A549 (cell line): ENCODE measurements around the gene CAB39. TPM values are rescaled to one million over a fixed set of nuclear protein-coding genes. Genes with fewer than 3 reads are reported as not detected.

Source experiments
- ATAC-seq, 2 experiments: fragments of 200-7000 bp in 1 of 2; fragments of >200 bp in 1 of 2; cut with Nextera tagmentation in 1 of 2; cut with Tn5 transposase in 1 of 2; 3 replicates each; pipeline versions ENCODE4 v1.8.0 to v1.9.1; 2018 to 2020; ENCODE audit warnings: mild to moderate bottlenecking in 1 of 2, moderate library complexity in 1 of 2
- CTCF ChIA-PET: fragments of 300-600 bp; sonication (Branson Sonifier 250); formaldehyde crosslinking; extraction: SDS; loops from one replicate; lab custom pipeline; 2021; ENCODE audit warnings: antibody characterized with exemption, inconsistent platforms; lab: Yijun Ruan, JAX
- POLR2A ChIA-PET: fragments of 350-600 bp; formaldehyde crosslinking; extraction: SDS; loops from one replicate; lab custom pipeline; 2021; ENCODE audit warnings: antibody characterized with exemption, inconsistent platforms; lab: Yijun Ruan, JAX
- DNase-seq, 2 experiments: peaks; one replicate each; pipeline versions ENCODE4 v3.0.0 to v3.0.0-alpha.2; 2011 to 2016; ENCODE audit warnings: low read depth in 1 of 2, low spot score in 1 of 2
- FAIRE-seq: peaks from 2 replicates; lab custom pipeline; 2011; peaks lifted over from hg19 to GRCh38; lab: Jason Lieb, UNC
- H3K27ac ChIP-seq, 2 experiments: fragments of >200 bp; sonication (Bioruptor Twin); formaldehyde crosslinking; 3 replicates each; pipeline ENCODE4 v1.5.1; 2016 to 2017
- H3K4me1 ChIP-seq: fragments of >200 bp; sonication (Bioruptor Twin); formaldehyde crosslinking; 3 replicates; pipeline ENCODE4 v1.6.1; 2016
- H3K4me2 ChIP-seq: fragments of >200 bp; sonication (Bioruptor Twin); formaldehyde crosslinking; 3 replicates; pipeline ENCODE4 v1.6.1; 2016
- H3K4me3 ChIP-seq: fragments of >200 bp; sonication (Bioruptor Twin); formaldehyde crosslinking; 3 replicates; pipeline ENCODE4 v1.5.1; 2016
- H3K9me3 ChIP-seq: fragments of >200 bp; sonication (Bioruptor Twin); formaldehyde crosslinking; 3 replicates; pipeline ENCODE4 v1.6.1; 2016
- BHLHE40 ChIP-seq: IDR thresholded peaks from 2 replicates; pipeline ENCODE4 v1.6.1; 2012; ENCODE audit warnings: low read depth, low read length, inconsistent platforms
- CBX8 ChIP-seq: fragments of 200-600 bp; sonication (generic); IDR thresholded peaks from 2 replicates; pipeline ENCODE4 v1.6.1; 2016
- CHD2 ChIP-seq: fragments of 150-350 bp; IDR thresholded peaks from 2 replicates; pipeline ENCODE4 v1.6.1; 2014; ENCODE audit warnings: low read length; ENCODE audit not compliant: partially characterized antibody
- EHMT2 ChIP-seq: fragments of 200-600 bp; sonication (generic); IDR thresholded peaks from 2 replicates; pipeline ENCODE4 v1.6.1; 2016; ENCODE audit warnings: antibody characterized with exemption, low read depth, mild to moderate bottlenecking, moderate library complexity
- FOXS1 ChIP-seq: fragments of 250-450 bp; sonication (Bioruptor Pico); IDR thresholded peaks from 2 replicates; pipeline ENCODE4 v1.5.0; 2020; ENCODE audit warnings: mild to moderate bottlenecking, moderate library complexity
- GATA3 ChIP-seq: IDR thresholded peaks from 2 replicates; pipeline ENCODE4 v1.6.1; 2012; ENCODE audit warnings: borderline replicate concordance
- HDAC2 ChIP-seq: fragments of 200-600 bp; sonication (generic); IDR thresholded peaks from 2 replicates; pipeline ENCODE4 v1.6.1; 2016
- HEYL ChIP-seq: fragments of 250-450 bp; sonication (Bioruptor Pico); IDR thresholded peaks from 2 replicates; pipeline ENCODE4 v1.8.0; 2021; ENCODE audit warnings: mild to moderate bottlenecking, moderate library complexity
- HOXB13 ChIP-seq: fragments of 250-450 bp; sonication (Bioruptor Pico); IDR thresholded peaks from 2 replicates; pipeline ENCODE4 v1.5.0; 2020; ENCODE audit warnings: low read depth, mild to moderate bottlenecking, moderate library complexity
- JUN ChIP-seq, 2 experiments: fragments of >200 bp; sonication (Bioruptor Twin); formaldehyde crosslinking; IDR thresholded peaks; 2 replicates in 1 of 2; 3 replicates in 1 of 2; pipeline ENCODE4 v1.6.1; 2016 to 2017
- JUNB ChIP-seq: fragments of >200 bp; sonication (Bioruptor Twin); formaldehyde crosslinking; IDR thresholded peaks from 2 replicates; pipeline ENCODE4 v1.6.1; 2016
- KDM1A ChIP-seq: fragments of 200-600 bp; sonication (generic); IDR thresholded peaks from 2 replicates; pipeline ENCODE4 v1.6.1; 2016; ENCODE audit warnings: low read depth, mild to moderate bottlenecking
- KDM5A ChIP-seq: fragments of 200-600 bp; sonication (generic); IDR thresholded peaks from 2 replicates; pipeline ENCODE4 v1.6.1; 2016; ENCODE audit warnings: antibody characterized with exemption, mild to moderate bottlenecking
- MAZ ChIP-seq: fragments of 150-350 bp; IDR thresholded peaks from 2 replicates; pipeline ENCODE4 v1.6.1; 2014; ENCODE audit warnings: antibody characterized with exemption, low read depth, low read length, borderline replicate concordance
- NFE2L2 ChIP-seq: fragments of 150-350 bp; conservative IDR thresholded peaks from 2 replicates; pipeline ENCODE4 v1.6.1; 2014; ENCODE audit warnings: low read length
- NPAS2 ChIP-seq: fragments of 250-450 bp; sonication (Bioruptor Pico); IDR thresholded peaks from 2 replicates; pipeline ENCODE4 v1.8.0; 2022; ENCODE audit warnings: mild to moderate bottlenecking, moderate library complexity, borderline replicate concordance
- POLR2A ChIP-seq: IDR thresholded peaks from 2 replicates; pipeline ENCODE4 v1.6.1; 2012; ENCODE audit warnings: mild to moderate bottlenecking, low read length
- POLR2AphosphoS2 ChIP-seq: conservative IDR thresholded peaks from 2 replicates; pipeline ENCODE4 v1.6.1; 2012; ENCODE audit warnings: low read length, improper control_type of control experiment, inconsistent platforms
- RNF2 ChIP-seq: fragments of 200-600 bp; sonication (generic); IDR thresholded peaks from 2 replicates; pipeline ENCODE4 v1.6.1; 2016; ENCODE audit warnings: low read depth, mild to moderate bottlenecking, antibody characterized with exemption, moderate library complexity, borderline replicate concordance
- SMC3 ChIP-seq: fragments of >200 bp; sonication (Bioruptor Twin); formaldehyde crosslinking; IDR thresholded peaks from 3 replicates; pipeline ENCODE4 v1.6.1; 2018; ENCODE audit warnings: inconsistent platforms
- SREBF2 ChIP-seq: fragments of 450-650 bp; IDR thresholded peaks from 2 replicates; pipeline ENCODE4 v1.6.1; 2014; ENCODE audit warnings: mild to moderate bottlenecking, moderate library complexity
- TFCP2L1 ChIP-seq: fragments of 250-450 bp; sonication (Bioruptor Pico); IDR thresholded peaks from 2 replicates; pipeline ENCODE4 v1.5.0; 2021; ENCODE audit warnings: mild to moderate bottlenecking
- USF2 ChIP-seq: fragments of 450-650 bp; IDR thresholded peaks from 2 replicates; pipeline ENCODE4 v1.6.1; 2014; ENCODE audit warnings: antibody characterized with exemption
- ZC3H11A ChIP-seq: fragments of 450-650 bp; IDR thresholded peaks from 2 replicates; pipeline ENCODE4 v1.6.1; 2014; ENCODE audit warnings: antibody characterized with exemption, mild to moderate bottlenecking
- ZNF302 ChIP-seq: fragments of 250-450 bp; sonication (Bioruptor Pico); IDR thresholded peaks from 2 replicates; pipeline ENCODE4 v1.9.0; 2021; ENCODE audit warnings: inconsistent platforms, mild to moderate bottlenecking, moderate library complexity
- WGBS: methylation state at CpG from one replicate; pipeline ENCODE4 v1.1.6; 2017; ENCODE audit errors: missing lambda C conversion rate; 5-methylcytosine and 5-hydroxymethylcytosine counted together
- polyA plus RNA-seq, 4 experiments: library from polyadenylated mRNA; depleted of rRNA in 3 of 4; stranded (reverse); fragments of >200 nt; fragmentation: RNase III in 1 of 4; extraction: RNeasy Plus Mini Kit Qiagen cat#74134 plus additional on column Dnase treatment in 1 of 4; gene quantifications; 2 replicates in 3 of 4; 3 replicates in 1 of 4; pipeline ENCODE4 v1.2.3, GENCODE V29; 2011 to 2017
- TF ChIP-seq, protein P1 (sequence below): fragments of 200-600 bp; sonication (generic); IDR thresholded peaks from 2 replicates; pipeline ENCODE4 v1.6.1; 2016; ENCODE audit warnings: antibody characterized with exemption, mild to moderate bottlenecking, moderate library complexity
- TF ChIP-seq, protein P2 (sequence below): fragments of 250-450 bp; sonication (Bioruptor Pico); IDR thresholded peaks from 2 replicates; pipeline ENCODE4 v1.5.0; 2021; ENCODE audit warnings: mild to moderate bottlenecking, moderate library complexity, borderline replicate concordance
- TF ChIP-seq, protein P3 (sequence below): fragments of >200 bp; sonication (Bioruptor Twin); formaldehyde crosslinking; IDR thresholded peaks from 3 replicates; pipeline ENCODE4 v1.6.1; 2016
- TF ChIP-seq, protein P4 (sequence below): IDR thresholded peaks from 2 replicates; pipeline ENCODE4 v1.6.1; 2012

Gene CAB39
- polyA plus RNA-seq, 2 of the 4 experiments (the other 2 are of a cell fraction): 28.4 to 54.2 TPM

DNA sequence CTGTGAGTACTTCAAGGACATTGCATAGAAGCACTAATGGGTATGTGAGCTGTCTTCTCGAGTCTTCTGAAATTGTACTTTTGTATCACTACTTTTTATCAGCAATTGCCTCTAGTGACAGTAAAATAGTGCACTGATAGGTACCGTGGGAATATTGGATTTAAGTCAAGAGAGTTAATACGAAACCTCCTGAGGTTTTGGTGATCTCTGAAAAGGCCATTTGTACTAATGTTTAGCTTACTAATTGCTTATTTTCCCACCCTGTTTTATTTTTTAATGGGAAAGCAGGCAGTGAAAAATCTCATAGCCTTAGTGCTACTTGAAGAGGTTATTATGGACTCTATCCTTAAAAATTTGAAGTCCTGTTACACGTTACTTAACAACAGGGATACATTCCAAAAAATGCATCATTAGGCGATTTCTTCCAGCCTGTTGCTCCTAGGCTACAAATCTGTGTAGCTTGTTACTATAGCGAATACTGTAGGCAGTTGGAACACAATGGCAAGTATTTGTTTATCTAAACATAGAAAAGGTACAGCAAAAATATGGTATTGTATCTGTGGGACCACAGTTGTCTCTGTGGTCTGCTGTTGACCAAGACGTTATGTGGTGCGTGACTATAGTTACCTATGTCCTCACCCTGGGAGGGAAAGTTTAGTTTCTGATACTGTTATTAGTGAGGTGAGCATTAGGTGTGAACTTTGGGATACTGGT, 65.9 kb downstream of the CAB39 start:
- TF ChIP-seq, protein P1, sequence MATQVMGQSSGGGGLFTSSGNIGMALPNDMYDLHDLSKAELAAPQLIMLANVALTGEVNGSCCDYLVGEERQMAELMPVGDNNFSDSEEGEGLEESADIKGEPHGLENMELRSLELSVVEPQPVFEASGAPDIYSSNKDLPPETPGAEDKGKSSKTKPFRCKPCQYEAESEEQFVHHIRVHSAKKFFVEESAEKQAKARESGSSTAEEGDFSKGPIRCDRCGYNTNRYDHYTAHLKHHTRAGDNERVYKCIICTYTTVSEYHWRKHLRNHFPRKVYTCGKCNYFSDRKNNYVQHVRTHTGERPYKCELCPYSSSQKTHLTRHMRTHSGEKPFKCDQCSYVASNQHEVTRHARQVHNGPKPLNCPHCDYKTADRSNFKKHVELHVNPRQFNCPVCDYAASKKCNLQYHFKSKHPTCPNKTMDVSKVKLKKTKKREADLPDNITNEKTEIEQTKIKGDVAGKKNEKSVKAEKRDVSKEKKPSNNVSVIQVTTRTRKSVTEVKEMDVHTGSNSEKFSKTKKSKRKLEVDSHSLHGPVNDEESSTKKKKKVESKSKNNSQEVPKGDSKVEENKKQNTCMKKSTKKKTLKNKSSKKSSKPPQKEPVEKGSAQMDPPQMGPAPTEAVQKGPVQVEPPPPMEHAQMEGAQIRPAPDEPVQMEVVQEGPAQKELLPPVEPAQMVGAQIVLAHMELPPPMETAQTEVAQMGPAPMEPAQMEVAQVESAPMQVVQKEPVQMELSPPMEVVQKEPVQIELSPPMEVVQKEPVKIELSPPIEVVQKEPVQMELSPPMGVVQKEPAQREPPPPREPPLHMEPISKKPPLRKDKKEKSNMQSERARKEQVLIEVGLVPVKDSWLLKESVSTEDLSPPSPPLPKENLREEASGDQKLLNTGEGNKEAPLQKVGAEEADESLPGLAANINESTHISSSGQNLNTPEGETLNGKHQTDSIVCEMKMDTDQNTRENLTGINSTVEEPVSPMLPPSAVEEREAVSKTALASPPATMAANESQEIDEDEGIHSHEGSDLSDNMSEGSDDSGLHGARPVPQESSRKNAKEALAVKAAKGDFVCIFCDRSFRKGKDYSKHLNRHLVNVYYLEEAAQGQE: no peak
- TF ChIP-seq KDM5A (no peak), KDM1A (no peak), NFE2L2 (no peak), JUNB (no peak), ZC3H11A (no peak), NPAS2 (CRISPR knock-in tag) (no peak), HDAC2 (no peak), SREBF2 (no peak), TFCP2L1 (no peak), SMC3 (no peak), JUN (IDR thresholded peaks at IDR 0.05) (no peak), HOXB13 (CRISPR knock-in tag) (no peak), FOXS1 (CRISPR knock-in tag) (no peak), MAZ (no peak), USF2 (no peak), POLR2AphosphoS2 (no peak)
- TF ChIP-seq, protein P2, sequence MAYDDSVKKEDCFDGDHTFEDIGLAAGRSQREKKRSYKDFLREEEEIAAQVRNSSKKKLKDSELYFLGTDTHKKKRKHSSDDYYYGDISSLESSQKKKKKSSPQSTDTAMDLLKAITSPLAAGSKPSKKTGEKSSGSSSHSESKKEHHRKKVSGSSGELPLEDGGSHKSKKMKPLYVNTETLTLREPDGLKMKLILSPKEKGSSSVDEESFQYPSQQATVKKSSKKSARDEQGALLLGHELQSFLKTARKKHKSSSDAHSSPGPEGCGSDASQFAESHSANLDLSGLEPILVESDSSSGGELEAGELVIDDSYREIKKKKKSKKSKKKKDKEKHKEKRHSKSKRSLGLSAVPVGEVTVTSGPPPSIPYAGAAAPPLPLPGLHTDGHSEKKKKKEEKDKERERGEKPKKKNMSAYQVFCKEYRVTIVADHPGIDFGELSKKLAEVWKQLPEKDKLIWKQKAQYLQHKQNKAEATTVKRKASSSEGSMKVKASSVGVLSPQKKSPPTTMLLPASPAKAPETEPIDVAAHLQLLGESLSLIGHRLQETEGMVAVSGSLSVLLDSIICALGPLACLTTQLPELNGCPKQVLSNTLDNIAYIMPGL (CRISPR knock-in tag): no peak
- TF ChIP-seq, protein P3, sequence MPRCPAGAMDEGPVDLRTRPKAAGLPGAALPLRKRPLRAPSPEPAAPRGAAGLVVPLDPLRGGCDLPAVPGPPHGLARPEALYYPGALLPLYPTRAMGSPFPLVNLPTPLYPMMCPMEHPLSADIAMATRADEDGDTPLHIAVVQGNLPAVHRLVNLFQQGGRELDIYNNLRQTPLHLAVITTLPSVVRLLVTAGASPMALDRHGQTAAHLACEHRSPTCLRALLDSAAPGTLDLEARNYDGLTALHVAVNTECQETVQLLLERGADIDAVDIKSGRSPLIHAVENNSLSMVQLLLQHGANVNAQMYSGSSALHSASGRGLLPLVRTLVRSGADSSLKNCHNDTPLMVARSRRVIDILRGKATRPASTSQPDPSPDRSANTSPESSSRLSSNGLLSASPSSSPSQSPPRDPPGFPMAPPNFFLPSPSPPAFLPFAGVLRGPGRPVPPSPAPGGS: no peak
- TF ChIP-seq, all 56 proteins: peak for 0
- Histone ChIP-seq H3K27ac (no peak overlapping the region), H3K4me2 (no peak overlapping the region), H3K4me3 (no peak overlapping the region), H3K4me1 (peaks cover 23% of the 10 kb centered on the region), H3K9me3 (no peaks in the 10 kb centered on the region)
- DNase-seq (no peak), FAIRE-seq (no peak), ATAC-seq (no peak)
- ChIA-PET POLR2A (no interaction called here), CTCF (interaction anchor here (1.2 kb wide), 1 partner anchor 20 kb away, joined by 4 read pairs; no protein-coding TSS in a partner anchor)
- 93% methylated on average over 8 of the region's 8 CpGs for WGBS

- DNase-seq: no peak
- Histone ChIP-seq H3K27ac (no peak overlapping the region), H3K9me3 (no peaks in the 10 kb centered on the region), H3K4me2 (no peak overlapping the region), H3K4me3 (no peak overlapping the region), H3K4me1 (peaks cover 22% of the 10 kb centered on the region)
- POLR2A ChIA-PET: no interaction called here
- 96% methylated on average over 3 of the region's 3 CpGs for WGBS
- ATAC-seq: no peak
- TF ChIP-seq JUN (IDR thresholded peaks at IDR 0.05) (no peak), HEYL (CRISPR knock-in tag) (no peak), RNF2 (no peak), POLR2A (no peak), GATA3 (no peak), SMC3 (no peak), CHD2 (no peak), ZNF302 (CRISPR knock-in tag) (no peak), EHMT2 (no peak), CBX8 (no peak), BHLHE40 (no peak), USF2 (no peak), POLR2AphosphoS2 (no peak)
- TF ChIP-seq, protein P4, sequence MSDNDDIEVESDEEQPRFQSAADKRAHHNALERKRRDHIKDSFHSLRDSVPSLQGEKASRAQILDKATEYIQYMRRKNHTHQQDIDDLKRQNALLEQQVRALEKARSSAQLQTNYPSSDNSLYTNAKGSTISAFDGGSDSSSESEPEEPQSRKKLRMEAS: no peak
- TF ChIP-seq, all 56 proteins: peak for 0
- FAIRE-seq: no peak
- CTCF ChIA-PET: no interaction called here
These were observed 66.5 kb downstream of the CAB39 start for GRCh38 chr2:230779126-230779525.
